ENCODE data around the gene DNAJC13.

- TF ChIP-seq, protein P1, sequence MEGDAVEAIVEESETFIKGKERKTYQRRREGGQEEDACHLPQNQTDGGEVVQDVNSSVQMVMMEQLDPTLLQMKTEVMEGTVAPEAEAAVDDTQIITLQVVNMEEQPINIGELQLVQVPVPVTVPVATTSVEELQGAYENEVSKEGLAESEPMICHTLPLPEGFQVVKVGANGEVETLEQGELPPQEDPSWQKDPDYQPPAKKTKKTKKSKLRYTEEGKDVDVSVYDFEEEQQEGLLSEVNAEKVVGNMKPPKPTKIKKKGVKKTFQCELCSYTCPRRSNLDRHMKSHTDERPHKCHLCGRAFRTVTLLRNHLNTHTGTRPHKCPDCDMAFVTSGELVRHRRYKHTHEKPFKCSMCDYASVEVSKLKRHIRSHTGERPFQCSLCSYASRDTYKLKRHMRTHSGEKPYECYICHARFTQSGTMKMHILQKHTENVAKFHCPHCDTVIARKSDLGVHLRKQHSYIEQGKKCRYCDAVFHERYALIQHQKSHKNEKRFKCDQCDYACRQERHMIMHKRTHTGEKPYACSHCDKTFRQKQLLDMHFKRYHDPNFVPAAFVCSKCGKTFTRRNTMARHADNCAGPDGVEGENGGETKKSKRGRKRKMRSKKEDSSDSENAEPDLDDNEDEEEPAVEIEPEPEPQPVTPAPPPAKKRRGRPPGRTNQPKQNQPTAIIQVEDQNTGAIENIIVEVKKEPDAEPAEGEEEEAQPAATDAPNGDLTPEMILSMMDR (IDR thresholded peaks at IDR 0.05) = no peak
- TF ChIP-seq POLR2A (IDR thresholded peaks at IDR 0.05) = no peak
Observed at GRCh38 chr3:132405188-132405587, 12.1 kb upstream of the DNAJC13 start.
